ENCODE measurements around the gene HAUS2. TPM values are rescaled to one million over a fixed set of nuclear protein-coding genes. Genes with fewer than 3 reads are reported as not detected.

Gene HAUS2
- total RNA-seq, 1 donor from 2014 or later: 17.6 TPM

GRCh38 chr15:42582569-42583375 is 34.1 kb downstream of the HAUS2 start:
- TF ChIP-seq CTCF (IDR thresholded peaks at IDR 0.05; ENCODE audit: unreplicated experiment): no peak
- Mint-ChIP-seq H3K4me1 (peaks cover 34% of the 10 kb centered on the region), H3K27ac (no peak overlapping the region)

GRCh38 chr15:42584031-42584765 is 35.6 kb downstream of the HAUS2 start:
- Mint-ChIP-seq H3K4me1 (peaks cover 34% of the 10 kb centered on the region), H3K9me3 (no peaks in the 10 kb centered on the region), H3K27ac (no peak overlapping the region), H3K27me3 (ENCODE audit: low read depth) (peaks cover 38% of the 10 kb centered on the region), H3K36me3 (no peaks in the 10 kb centered on the region), H3K4me3 (no peak overlapping the region)
- no peak for DNase-seq (ENCODE audit: low spot score in 2 of 2, unreplicated experiment in 2 of 2)
- no peak for TF ChIP-seq CTCF (IDR thresholded peaks at IDR 0.05; ENCODE audit: unreplicated experiment)

More at GRCh38 chr15:42582569-42583375, 34.1 kb downstream of the HAUS2 start:
- DNase-seq (ENCODE audit: low spot score in 2 of 2, unreplicated experiment in 2 of 2): no peak
- H3K9me3 Mint-ChIP-seq: no peaks in the 10 kb centered on the region
- no peaks in the 10 kb centered on the region for H3K36me3 Mint-ChIP-seq
- peaks cover 52% of the 10 kb centered on the region for H3K27me3 Mint-ChIP-seq (ENCODE audit: low read depth)
- no peak overlapping the region for H3K4me3 Mint-ChIP-seq

DNA sequence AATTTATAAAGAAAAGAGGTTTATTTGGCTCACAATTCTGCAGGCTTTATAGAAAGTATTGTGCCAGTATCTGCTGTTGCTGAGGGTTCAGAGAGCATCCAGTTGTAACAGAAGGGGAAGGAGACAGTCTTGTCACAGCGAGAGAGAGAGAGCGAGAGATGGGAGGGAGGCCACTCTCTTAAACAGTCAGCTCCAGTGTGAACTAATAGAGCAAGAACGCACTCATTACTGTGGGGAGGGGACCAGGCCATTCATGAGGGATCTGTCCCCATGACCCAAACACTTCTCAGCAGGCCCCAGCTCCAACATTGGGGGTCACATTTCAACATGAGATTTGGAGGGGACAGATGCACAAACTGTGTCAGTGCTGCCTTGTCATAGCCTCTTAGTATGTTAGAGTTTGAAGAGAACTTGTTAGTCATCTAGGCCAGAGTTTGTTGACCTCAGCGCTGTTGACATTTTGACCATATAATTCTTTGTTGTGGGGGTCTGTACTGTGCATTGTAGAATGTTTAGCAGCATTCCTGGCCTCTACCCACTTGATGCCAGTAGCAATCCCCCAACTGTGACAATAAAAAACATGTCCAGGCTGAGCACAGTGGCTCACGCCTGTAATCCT is 42.1 kb downstream of the HAUS2 start:
- H3K9me3 Mint-ChIP-seq: no peaks in the 10 kb centered on the region
- no peak overlapping the region for H3K4me3 Mint-ChIP-seq
- peaks cover 5% of the 10 kb centered on the region for H3K4me1 Mint-ChIP-seq
- no peaks in the 10 kb centered on the region for H3K36me3 Mint-ChIP-seq
- no peak overlapping the region for H3K27ac Mint-ChIP-seq
- no peaks in the 10 kb centered on the region for H3K27me3 Mint-ChIP-seq (ENCODE audit: low read depth)
- DNase-seq (ENCODE audit: low spot score in 2 of 2, unreplicated experiment in 2 of 2): no peak
- TF ChIP-seq CTCF (IDR thresholded peaks at IDR 0.05; ENCODE audit: unreplicated experiment): no peak

- Mint-ChIP-seq H3K9me3 (no peaks in the 10 kb centered on the region), H3K4me1 (peaks cover 5% of the 10 kb centered on the region), H3K27me3 (ENCODE audit: low read depth) (peaks cover 2% of the 10 kb centered on the region), H3K4me3 (no peak overlapping the region), H3K36me3 (no peaks in the 10 kb centered on the region), H3K27ac (no peak overlapping the region)
- TF ChIP-seq CTCF (IDR thresholded peaks at IDR 0.05; ENCODE audit: unreplicated experiment): no peak
- no peak for DNase-seq (ENCODE audit: low spot score in 2 of 2, unreplicated experiment in 2 of 2)
Observed at GRCh38 chr15:42591238-42591934, 42.7 kb downstream of the HAUS2 start.

GRCh38 chr15:42592716-42593115 is 44.1 kb downstream of the HAUS2 start:
- H3K4me1 Mint-ChIP-seq: peaks cover 5% of the 10 kb centered on the region
- no peaks in the 10 kb centered on the region for H3K36me3 Mint-ChIP-seq
- H3K27me3 Mint-ChIP-seq (ENCODE audit: low read depth): peaks cover 2% of the 10 kb centered on the region
- H3K27ac Mint-ChIP-seq: no peak overlapping the region
- DNase-seq (ENCODE audit: low spot score in 2 of 2, unreplicated experiment in 2 of 2): no peak
- H3K4me3 Mint-ChIP-seq: no peak overlapping the region
- H3K9me3 Mint-ChIP-seq: no peaks in the 10 kb centered on the region
- TF ChIP-seq CTCF (IDR thresholded peaks at IDR 0.05; ENCODE audit: unreplicated experiment): no peak
